Stimulated activated CD8-positive, alpha-beta memory T cell treated with anti-CD3 and anti-CD28 coated beads, Interleukin-15, amount 100 ng/mL, for 48 hours (primary cell): Measurements from ENCODE around the gene ACSBG1.

Experiments
- DNase-seq, 2 donors: peaks; one replicate each; pipeline ENCODE4 v3.0.0-alpha.2; 2020; ENCODE audit warnings: low read depth in 2 of 2

ACSBG1 gene, protein sequence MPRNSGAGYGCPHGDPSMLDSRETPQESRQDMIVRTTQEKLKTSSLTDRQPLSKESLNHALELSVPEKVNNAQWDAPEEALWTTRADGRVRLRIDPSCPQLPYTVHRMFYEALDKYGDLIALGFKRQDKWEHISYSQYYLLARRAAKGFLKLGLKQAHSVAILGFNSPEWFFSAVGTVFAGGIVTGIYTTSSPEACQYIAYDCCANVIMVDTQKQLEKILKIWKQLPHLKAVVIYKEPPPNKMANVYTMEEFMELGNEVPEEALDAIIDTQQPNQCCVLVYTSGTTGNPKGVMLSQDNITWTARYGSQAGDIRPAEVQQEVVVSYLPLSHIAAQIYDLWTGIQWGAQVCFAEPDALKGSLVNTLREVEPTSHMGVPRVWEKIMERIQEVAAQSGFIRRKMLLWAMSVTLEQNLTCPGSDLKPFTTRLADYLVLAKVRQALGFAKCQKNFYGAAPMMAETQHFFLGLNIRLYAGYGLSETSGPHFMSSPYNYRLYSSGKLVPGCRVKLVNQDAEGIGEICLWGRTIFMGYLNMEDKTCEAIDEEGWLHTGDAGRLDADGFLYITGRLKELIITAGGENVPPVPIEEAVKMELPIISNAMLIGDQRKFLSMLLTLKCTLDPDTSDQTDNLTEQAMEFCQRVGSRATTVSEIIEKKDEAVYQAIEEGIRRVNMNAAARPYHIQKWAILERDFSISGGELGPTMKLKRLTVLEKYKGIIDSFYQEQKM

GRCh38 chr15:78234515-78235040 lies at the start of gene ACSBG1:
TSS of gene ACSBG1 (minus strand) at chr15:78234565. CDS start at chr15:78234501, 64 bp downstream.
- DNase-seq, result no peak

GRCh38 chr15:78282324-78282723 lies 48.0 kb upstream of the ACSBG1 start:
- no peak for DNase-seq

DNA sequence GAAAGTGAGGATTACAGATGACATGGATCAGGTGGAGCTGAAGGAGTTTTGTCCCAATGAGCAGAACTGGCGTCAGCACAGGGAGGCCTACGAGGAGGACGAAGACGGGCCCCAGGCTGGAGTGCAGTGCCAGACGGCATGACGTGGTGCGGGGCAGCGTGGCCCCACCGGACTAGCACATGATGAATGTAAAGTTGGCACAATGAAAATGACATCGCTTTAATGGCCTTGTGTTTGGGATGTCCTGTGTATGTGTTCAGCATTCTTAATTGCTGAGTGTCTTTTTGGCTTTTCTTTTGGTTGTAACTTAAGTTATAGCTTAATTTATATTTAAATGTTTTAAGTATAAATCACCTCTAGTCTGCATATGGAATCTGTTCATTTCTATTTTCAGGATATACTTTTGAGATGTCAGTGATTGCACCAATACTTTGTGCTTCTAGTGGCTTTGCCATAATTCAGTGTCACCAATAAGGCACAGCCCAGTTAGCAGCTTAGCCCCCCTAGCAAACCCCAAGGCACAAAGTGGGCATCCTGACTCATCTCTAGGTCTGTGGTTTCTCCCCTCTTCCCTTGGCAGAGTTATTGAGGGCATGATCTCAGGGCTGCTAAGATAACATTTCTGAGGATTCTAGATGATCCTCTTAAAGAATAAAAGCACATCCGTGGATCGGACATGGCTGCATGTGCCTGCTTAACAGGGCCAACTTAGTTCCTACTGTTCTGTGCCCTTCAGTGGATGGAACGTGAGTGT lies 46.1 kb upstream of the ACSBG1 start:
- DNase-seq, result no peak

GRCh38 chr15:78276064-78276943 lies 41.9 kb upstream of the ACSBG1 start:
- no peak for DNase-seq

GRCh38 chr15:78274994-78275393 lies 40.6 kb upstream of the ACSBG1 start:
- DNase-seq, result no peak

- no peak for DNase-seq
Observed at GRCh38 chr15:78272776-78273175, 38.4 kb upstream of the ACSBG1 start.

DNA sequence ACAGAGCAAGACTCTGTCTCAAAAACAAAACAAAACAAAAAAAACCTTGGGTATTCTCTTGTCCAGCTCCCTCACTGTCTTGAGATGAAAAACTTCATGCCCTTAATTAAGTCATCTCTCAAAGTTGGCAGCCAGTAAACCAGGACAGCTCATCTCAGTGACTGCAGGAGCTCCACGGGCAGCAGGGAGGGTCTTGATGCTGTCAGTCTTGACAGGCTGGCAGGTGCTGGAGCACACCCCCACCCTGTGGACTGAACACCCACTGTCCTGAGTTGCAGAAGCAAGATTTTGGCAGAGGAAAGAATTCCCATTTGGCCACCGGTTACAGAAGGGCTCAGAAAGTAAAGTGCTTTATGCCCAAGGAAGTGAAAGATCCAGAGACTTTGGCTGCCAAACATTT lies 38.0 kb upstream of the ACSBG1 start:
- no peak for DNase-seq

GRCh38 chr15:78266806-78267205 lies 32.4 kb upstream of the ACSBG1 start:
- no peak for DNase-seq

GRCh38 chr15:78266229-78266628 lies 31.9 kb upstream of the ACSBG1 start:
- no peak for DNase-seq

DNA sequence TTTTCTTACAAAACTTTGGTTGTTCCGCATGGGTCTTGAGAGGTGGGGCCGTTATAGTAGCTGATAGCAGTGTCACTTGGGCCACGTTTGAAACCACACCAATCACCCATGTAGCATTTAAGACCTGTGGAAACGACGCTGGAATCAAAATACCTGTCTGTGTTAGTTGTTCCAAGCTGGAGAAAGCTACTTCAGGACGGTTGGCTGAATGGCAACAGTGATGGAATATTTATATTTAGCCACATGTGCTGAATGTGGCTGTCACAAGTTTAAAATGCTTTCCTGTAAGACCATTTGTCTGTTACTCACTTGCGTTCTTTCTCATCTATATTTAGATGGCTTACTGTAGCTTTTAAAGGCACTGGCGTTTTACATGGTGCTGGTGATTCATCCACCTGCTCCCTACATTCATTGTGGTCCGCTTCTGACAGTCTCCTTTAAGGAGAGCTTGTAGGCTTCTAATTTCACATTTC lies 31.4 kb upstream of the ACSBG1 start:
- DNase-seq, result no peak

GRCh38 chr15:78265137-78265460 lies 30.7 kb upstream of the ACSBG1 start:
- no peak for DNase-seq

- peak; percentile 29 to 40 for DNase-seq
Observed at GRCh38 chr15:78264304-78265136, 30.2 kb upstream of the ACSBG1 start, which contains the start of gene DNAJA4. TSS of gene DNAJA4 (plus strand) at chr15:78264562. CDS start at chr15:78264764, 202 bp downstream.

- DNase-seq, result no peak
Observed at GRCh38 chr15:78263907-78264303, 29.5 kb upstream of the ACSBG1 start.

DNA sequence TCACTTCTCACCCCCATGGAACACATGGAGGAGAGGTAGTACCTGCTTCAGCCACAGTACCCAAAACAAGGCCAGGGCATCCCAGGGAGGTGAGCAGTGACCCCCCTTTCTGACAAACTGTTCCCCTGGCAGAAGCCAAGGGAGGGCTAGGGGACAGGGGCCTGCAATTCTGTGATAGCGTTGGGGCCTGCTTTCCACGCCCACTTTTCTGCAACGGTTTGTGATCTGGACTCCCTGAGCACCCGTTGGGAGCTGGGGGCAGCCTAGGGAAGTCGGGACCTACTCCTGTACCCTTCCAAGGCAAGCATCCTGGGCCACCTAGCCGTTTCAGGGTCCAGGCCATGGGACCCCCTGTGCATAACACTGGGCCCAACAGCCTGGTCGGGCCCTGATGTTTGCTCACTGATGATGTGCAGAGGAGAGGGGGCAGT lies 29.0 kb upstream of the ACSBG1 start:
- no peak for DNase-seq

- DNase-seq, result no peak
Observed at GRCh38 chr15:78261062-78261461, 26.7 kb upstream of the ACSBG1 start.

DNA sequence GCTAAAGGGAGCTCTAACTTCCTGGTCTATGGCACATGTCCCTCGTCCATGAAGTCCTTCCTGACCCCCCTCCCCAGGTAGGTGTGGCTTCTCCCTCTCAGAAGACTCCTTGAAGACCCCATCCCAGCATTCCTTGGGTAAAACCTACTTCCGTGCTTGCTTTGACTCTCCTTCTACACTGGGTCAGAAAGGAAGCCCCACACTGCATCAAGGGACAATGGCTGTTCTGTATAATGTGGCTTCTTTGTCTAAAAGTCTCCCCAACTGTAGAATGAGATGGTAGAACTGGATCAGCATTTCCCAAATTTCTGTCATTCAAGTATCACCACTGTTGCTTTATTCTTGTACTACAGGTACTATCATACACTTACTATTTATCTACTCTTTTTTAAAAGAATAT lies 26.1 kb upstream of the ACSBG1 start:
- no peak for DNase-seq

DNA sequence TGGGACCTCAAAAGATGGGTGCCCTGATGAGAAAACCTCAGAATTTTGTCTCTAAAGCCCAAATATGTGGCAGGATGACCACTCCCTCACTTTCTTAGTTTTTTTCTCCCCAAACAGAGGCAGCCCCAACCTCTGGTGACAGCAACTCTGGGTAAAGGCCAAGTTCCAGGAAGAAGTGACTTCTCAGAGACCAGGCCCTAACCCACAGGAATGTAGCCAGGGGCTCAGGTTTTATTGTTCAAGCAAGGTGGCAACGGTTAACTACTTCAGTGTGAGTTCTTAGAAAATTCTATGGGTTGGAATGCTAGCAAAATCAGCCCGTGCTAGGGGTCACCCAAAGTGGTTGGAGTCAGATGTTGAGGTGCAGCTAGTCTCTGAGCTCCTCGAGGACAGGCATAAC lies 24.9 kb upstream of the ACSBG1 start:
- DNase-seq, result no peak

DNA sequence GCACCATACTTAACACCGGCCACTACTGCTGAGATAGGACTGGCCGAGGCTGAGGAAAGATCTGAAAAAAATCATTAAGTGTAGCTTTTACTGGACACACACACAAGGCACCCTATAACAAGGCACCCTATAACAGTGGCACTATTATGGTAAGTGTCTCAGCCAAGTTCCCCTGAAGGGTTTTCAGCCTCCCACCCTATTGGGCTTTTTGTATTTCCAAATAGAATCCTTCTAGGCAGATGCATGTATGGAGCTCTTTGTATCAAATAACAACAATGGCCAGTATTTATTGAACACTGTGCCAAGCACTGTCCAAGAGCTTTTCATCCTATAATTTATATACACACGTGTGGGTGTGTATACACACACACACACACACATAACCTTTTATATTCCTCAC lies 23.3 kb upstream of the ACSBG1 start:
- no peak for DNase-seq

- no peak for DNase-seq
Observed at GRCh38 chr15:78256044-78256437, 21.7 kb upstream of the ACSBG1 start.

DNA sequence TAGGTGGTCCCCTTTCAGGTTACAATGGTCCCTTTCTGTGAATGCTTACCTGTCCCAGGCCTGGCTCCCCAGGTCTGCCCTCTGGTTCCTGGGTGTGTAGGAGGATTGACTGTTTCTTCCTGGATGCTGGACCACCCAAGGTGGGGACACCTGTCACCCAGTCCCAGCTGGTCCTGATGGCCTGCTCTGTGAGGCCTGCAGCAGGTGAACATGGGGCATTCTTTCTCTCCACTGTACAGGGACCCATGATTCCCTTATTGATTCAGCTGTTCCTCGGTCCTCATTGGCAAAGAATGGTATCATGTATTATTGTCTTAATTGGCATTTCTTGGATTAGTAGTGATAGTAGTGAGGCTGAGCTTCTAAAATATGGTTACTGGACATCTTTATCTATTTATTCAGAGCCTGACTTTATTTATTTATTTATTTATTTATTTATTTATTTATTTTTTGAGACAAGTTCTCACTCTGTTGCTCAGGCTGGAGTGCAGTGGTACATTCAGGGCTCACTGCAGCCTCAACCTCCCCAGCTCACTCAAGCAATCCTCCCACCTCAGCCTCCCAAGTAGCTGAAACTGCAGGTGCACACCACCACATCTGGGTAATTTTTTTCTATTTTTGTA lies 21.2 kb upstream of the ACSBG1 start:
- no peak for DNase-seq
